Measurements from ENCODE around the gene ZBTB21.
A peak's percentile ranks its signal among the peaks of the same experiment; 100 is the strongest.
"Not testable (repeated sequence)": the region's sequence is repeated elsewhere in the genome, so short reads cannot be mapped to it uniquely, and the experiment has no call there.

ZBTB21 gene

GRCh38 chr21:42004406-42005199 is 5.6 kb downstream of the ZBTB21 start:
- H3K27ac Mint-ChIP-seq: no peak overlapping the region
- peaks cover 35% of the 10 kb centered on the region for H3K36me3 Mint-ChIP-seq (ENCODE audit: low read depth)
- H3K4me3 Mint-ChIP-seq: no peak overlapping the region
- H3K9me3 Mint-ChIP-seq: no peaks in the 10 kb centered on the region
- DNase-seq (ENCODE audit: low spot score): no peak
- no peaks in the 10 kb centered on the region for H3K27me3 Mint-ChIP-seq (ENCODE audit: low read depth)
- H3K4me1 Mint-ChIP-seq (ENCODE audit: low read depth): peaks cover 39% of the 10 kb centered on the region

- peak overlapping the region; percentile 48 for H3K4me3 Mint-ChIP-seq
- H3K36me3 Mint-ChIP-seq (ENCODE audit: low read depth): peaks cover 45% of the 10 kb centered on the region
- no peaks in the 10 kb centered on the region for H3K27me3 Mint-ChIP-seq (ENCODE audit: low read depth)
- H3K4me1 Mint-ChIP-seq (ENCODE audit: low read depth): peaks cover 35% of the 10 kb centered on the region
- peak overlapping the region; percentile 52 for H3K27ac Mint-ChIP-seq
- H3K9me3 Mint-ChIP-seq: peaks cover 5% of the 10 kb centered on the region
- DNase-seq (ENCODE audit: low spot score): peak; percentile 40
Observed at GRCh38 chr21:42003051-42003461, 7.1 kb downstream of the ZBTB21 start.

GRCh38 chr21:42002421-42002958 is 7.7 kb downstream of the ZBTB21 start:
- peaks cover 5% of the 10 kb centered on the region for H3K9me3 Mint-ChIP-seq
- H3K27ac Mint-ChIP-seq: peak overlapping the region; percentile 52
- H3K27me3 Mint-ChIP-seq (ENCODE audit: low read depth): no peaks in the 10 kb centered on the region
- H3K4me1 Mint-ChIP-seq (ENCODE audit: low read depth): peaks cover 34% of the 10 kb centered on the region
- H3K4me3 Mint-ChIP-seq: peak overlapping the region; percentile 48
- H3K36me3 Mint-ChIP-seq (ENCODE audit: low read depth): peaks cover 44% of the 10 kb centered on the region
- peak; percentile 90 for DNase-seq (ENCODE audit: low spot score)

- Mint-ChIP-seq H3K9me3 (peaks cover 7% of the 10 kb centered on the region), H3K27me3 (ENCODE audit: low read depth) (no peaks in the 10 kb centered on the region), H3K4me3 (peak overlapping the region; percentile 17), H3K4me1 (ENCODE audit: low read depth) (peaks cover 31% of the 10 kb centered on the region), H3K36me3 (ENCODE audit: low read depth) (peaks cover 46% of the 10 kb centered on the region), H3K27ac (peak overlapping the region; percentile 37)
- no peak for DNase-seq (ENCODE audit: low spot score)
Observed at GRCh38 chr21:42001781-42002180, 8.4 kb downstream of the ZBTB21 start.

GRCh38 chr21:42000908-42001307 is 9.3 kb downstream of the ZBTB21 start:
- peaks cover 30% of the 10 kb centered on the region for H3K4me1 Mint-ChIP-seq (ENCODE audit: low read depth)

GRCh38 chr21:41997657-41998056 is 12.5 kb downstream of the ZBTB21 start:
- H3K27me3 Mint-ChIP-seq (ENCODE audit: low read depth): no peaks in the 10 kb centered on the region
- peaks cover 27% of the 10 kb centered on the region for H3K9me3 Mint-ChIP-seq
- peaks cover 14% of the 10 kb centered on the region for H3K4me1 Mint-ChIP-seq (ENCODE audit: low read depth)
- H3K4me3 Mint-ChIP-seq: no peak overlapping the region
- no peak for DNase-seq (ENCODE audit: low spot score)
- H3K36me3 Mint-ChIP-seq (ENCODE audit: low read depth): peaks cover 81% of the 10 kb centered on the region
- no peak overlapping the region for H3K27ac Mint-ChIP-seq

More at GRCh38 chr21:42000908-42001307, 9.3 kb downstream of the ZBTB21 start:
- H3K27me3 Mint-ChIP-seq (ENCODE audit: low read depth): no peaks in the 10 kb centered on the region
- H3K9me3 Mint-ChIP-seq: peaks cover 15% of the 10 kb centered on the region
- no peak for DNase-seq (ENCODE audit: low spot score)
- peak overlapping the region; percentile 35 for H3K4me3 Mint-ChIP-seq
- no peak overlapping the region for H3K27ac Mint-ChIP-seq
- H3K36me3 Mint-ChIP-seq (ENCODE audit: low read depth): peaks cover 50% of the 10 kb centered on the region

- Mint-ChIP-seq H3K36me3 (ENCODE audit: low read depth) (peaks cover 83% of the 10 kb centered on the region), H3K27ac (no peak overlapping the region), H3K4me1 (ENCODE audit: low read depth) (no peaks in the 10 kb centered on the region), H3K27me3 (ENCODE audit: low read depth) (no peaks in the 10 kb centered on the region), H3K9me3 (peaks cover 27% of the 10 kb centered on the region), H3K4me3 (no peak overlapping the region)
- DNase-seq (ENCODE audit: low spot score): no peak
Observed at GRCh38 chr21:41995577-41995976, 14.6 kb downstream of the ZBTB21 start.

- not testable (repeated sequence) for H3K27me3 Mint-ChIP-seq (ENCODE audit: low read depth); H3K4me3 Mint-ChIP-seq; H3K4me1 Mint-ChIP-seq (ENCODE audit: low read depth); H3K27ac Mint-ChIP-seq; DNase-seq (ENCODE audit: low spot score)
- H3K36me3 Mint-ChIP-seq (ENCODE audit: low read depth): peaks cover 76% of the 10 kb centered on the region
- H3K9me3 Mint-ChIP-seq: peaks cover 27% of the 10 kb centered on the region
Observed at GRCh38 chr21:41994613-41995012, 15.5 kb downstream of the ZBTB21 start.

GRCh38 chr21:41993744-41994143 is 16.4 kb downstream of the ZBTB21 start:
- H3K27ac Mint-ChIP-seq: no peak overlapping the region
- H3K4me3 Mint-ChIP-seq: no peak overlapping the region
- DNase-seq (ENCODE audit: low spot score): no peak
- peaks cover 24% of the 10 kb centered on the region for H3K9me3 Mint-ChIP-seq
- H3K4me1 Mint-ChIP-seq (ENCODE audit: low read depth): no peaks in the 10 kb centered on the region
- peaks cover 68% of the 10 kb centered on the region for H3K36me3 Mint-ChIP-seq (ENCODE audit: low read depth)
- no peaks in the 10 kb centered on the region for H3K27me3 Mint-ChIP-seq (ENCODE audit: low read depth)

GRCh38 chr21:41992576-41992975 is 17.6 kb downstream of the ZBTB21 start:
- Mint-ChIP-seq H3K4me3 (no peak overlapping the region), H3K27ac (no peak overlapping the region), H3K27me3 (ENCODE audit: low read depth) (no peaks in the 10 kb centered on the region), H3K4me1 (ENCODE audit: low read depth) (peaks cover 2% of the 10 kb centered on the region), H3K9me3 (peaks cover 22% of the 10 kb centered on the region), H3K36me3 (ENCODE audit: low read depth) (peaks cover 61% of the 10 kb centered on the region)
- no peak for DNase-seq (ENCODE audit: low spot score)

GRCh38 chr21:41991659-41992058 is 18.5 kb downstream of the ZBTB21 start:
- H3K4me1 Mint-ChIP-seq (ENCODE audit: low read depth): peaks cover 2% of the 10 kb centered on the region
- H3K27ac Mint-ChIP-seq: no peak overlapping the region
- DNase-seq (ENCODE audit: low spot score): no peak
- no peak overlapping the region for H3K4me3 Mint-ChIP-seq
- peaks cover 54% of the 10 kb centered on the region for H3K36me3 Mint-ChIP-seq (ENCODE audit: low read depth)
- H3K27me3 Mint-ChIP-seq (ENCODE audit: low read depth): no peaks in the 10 kb centered on the region
- peaks cover 19% of the 10 kb centered on the region for H3K9me3 Mint-ChIP-seq

GRCh38 chr21:41989698-41990097 is 20.5 kb downstream of the ZBTB21 start:
- H3K27me3 Mint-ChIP-seq (ENCODE audit: low read depth): no peaks in the 10 kb centered on the region
- H3K9me3 Mint-ChIP-seq: no peaks in the 10 kb centered on the region
- peaks cover 2% of the 10 kb centered on the region for H3K4me1 Mint-ChIP-seq (ENCODE audit: low read depth)
- peaks cover 34% of the 10 kb centered on the region for H3K36me3 Mint-ChIP-seq (ENCODE audit: low read depth)
- H3K27ac Mint-ChIP-seq: no peak overlapping the region
- H3K4me3 Mint-ChIP-seq: no peak overlapping the region
- no peak for DNase-seq (ENCODE audit: low spot score)

GRCh38 chr21:41987310-41987709 is 22.9 kb downstream of the ZBTB21 start:
- Mint-ChIP-seq H3K36me3 (ENCODE audit: low read depth) (peaks cover 14% of the 10 kb centered on the region), H3K9me3 (peaks cover 11% of the 10 kb centered on the region), H3K27ac (no peak overlapping the region), H3K27me3 (ENCODE audit: low read depth) (no peaks in the 10 kb centered on the region), H3K4me1 (ENCODE audit: low read depth) (peaks cover 2% of the 10 kb centered on the region), H3K4me3 (no peak overlapping the region)
- no peak for DNase-seq (ENCODE audit: low spot score)

- H3K36me3 Mint-ChIP-seq (ENCODE audit: low read depth): peaks cover 3% of the 10 kb centered on the region
- no peak for DNase-seq (ENCODE audit: low spot score)
- H3K4me1 Mint-ChIP-seq (ENCODE audit: low read depth): peaks cover 2% of the 10 kb centered on the region
- no peak overlapping the region for H3K4me3 Mint-ChIP-seq
- no peak overlapping the region for H3K27ac Mint-ChIP-seq
- H3K9me3 Mint-ChIP-seq: peaks cover 13% of the 10 kb centered on the region
- H3K27me3 Mint-ChIP-seq (ENCODE audit: low read depth): no peaks in the 10 kb centered on the region
Observed at GRCh38 chr21:41985662-41986416, 24.3 kb downstream of the ZBTB21 start.
